ENCODE results near the gene BCKDHB. TPM values are rescaled to one million over a fixed set of nuclear protein-coding genes. Genes with fewer than 3 reads are reported as not detected.
A peak's percentile ranks its signal among the peaks of the same experiment; 100 is the strongest.
"Not testable (repeated sequence)": the region's sequence is repeated elsewhere in the genome, so short reads cannot be mapped to it uniquely, and the experiment has no call there.

Gene BCKDHB
- total RNA-seq (2021) (20.0 and 23.5 TPM in 2 replicates), Bru-seq, nascent RNA (percentile 77 among the genes with signal in this experiment), BruChase-seq, experiment 1, labeled RNA remaining after a 2-hour chase (percentile 74 among the genes with signal in this experiment), BruChase-seq, experiment 2, labeled RNA remaining after a 6-hour chase (percentile 76 among the genes with signal in this experiment)
- long read RNA-seq, transcript BCKDHB-201 (10 exons, 3,692 nt) = major isoform, 24 of 63 reads
- long read RNA-seq, transcript BCKDHB-202 (11 exons, 1,514 nt) = minor isoform, 16 of 63 reads
- long read RNA-seq, partial matches to known transcripts = 5 of 63 reads
- long read RNA-seq, other reads (novel, unspliced or antisense) = 18 of 63 reads

DNA sequence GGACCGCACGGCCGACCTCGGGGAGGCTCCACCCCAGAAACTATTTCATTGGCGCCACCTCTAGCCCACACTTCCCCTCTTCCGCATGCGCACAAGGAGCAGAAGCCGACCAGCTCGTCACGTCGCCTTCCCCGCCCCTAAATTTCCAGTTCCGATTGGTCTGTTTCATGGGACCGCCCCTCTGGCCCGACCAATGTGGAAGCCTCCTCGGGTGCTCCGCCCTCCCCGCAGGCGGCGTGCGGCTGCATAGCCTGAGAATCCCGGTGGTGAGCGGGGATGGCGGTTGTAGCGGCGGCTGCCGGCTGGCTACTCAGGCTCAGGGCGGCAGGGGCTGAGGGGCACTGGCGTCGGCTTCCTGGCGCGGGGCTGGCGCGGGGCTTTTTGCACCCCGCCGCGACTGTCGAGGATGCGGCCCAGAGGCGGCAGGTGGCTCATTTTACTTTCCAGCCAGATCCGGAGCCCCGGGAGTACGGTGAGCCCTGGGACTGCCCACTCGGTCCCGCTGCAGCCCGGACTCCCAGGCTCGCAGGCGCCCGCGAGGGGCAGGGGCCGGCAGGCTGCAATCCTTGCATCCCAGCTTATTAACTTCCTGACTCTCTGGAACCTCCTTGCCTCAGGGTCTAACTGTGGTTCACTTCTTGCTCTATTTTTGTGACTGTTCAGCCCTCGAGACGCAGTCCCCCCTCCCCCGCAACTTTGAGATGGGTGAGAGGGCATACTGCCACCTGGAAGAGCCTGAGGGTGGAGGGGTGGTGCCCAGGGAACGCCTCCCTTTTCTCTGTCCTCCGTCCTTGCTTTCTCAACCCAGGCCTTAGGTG is at the start of gene BCKDHB:
TSS of gene BCKDHB (plus strand) at position 254 of the 818 bp plus-strand sequence. CDS start at position 277, 23 bp downstream.
- Histone ChIP-seq H3K4me1 (ENCODE audit: insufficient read depth, low read length, poor library complexity, severe bottlenecking) (peaks cover 4% of the 10 kb centered on the region), H3K27ac (ENCODE audit: low read depth, low read length, poor library complexity, severe bottlenecking) (peak within 1 kb of the TSS; percentile 86), H3K9me3 (ENCODE audit: low read depth, low read length, poor library complexity, severe bottlenecking) (no peaks in the 10 kb centered on the region), H3K27me3 (replicated peaks; ENCODE audit: insufficient read depth, low read depth, low read length, poor library complexity) (no peaks in the 10 kb centered on the region), H3K4me3 (ENCODE audit: low read depth, low read length, poor library complexity, severe bottlenecking) (peak within 1 kb of the TSS; percentile 85), H3K36me3 (ENCODE audit: insufficient read depth, low read length, poor library complexity, severe bottlenecking) (no peaks in the 10 kb centered on the region)
- no peak for TF ChIP-seq EZH2 (IDR thresholded peaks at IDR 0.05; ENCODE audit: borderline replicate concordance, low read depth, low read length, poor library complexity, severe bottlenecking)
- TF ChIP-seq, protein P1, sequence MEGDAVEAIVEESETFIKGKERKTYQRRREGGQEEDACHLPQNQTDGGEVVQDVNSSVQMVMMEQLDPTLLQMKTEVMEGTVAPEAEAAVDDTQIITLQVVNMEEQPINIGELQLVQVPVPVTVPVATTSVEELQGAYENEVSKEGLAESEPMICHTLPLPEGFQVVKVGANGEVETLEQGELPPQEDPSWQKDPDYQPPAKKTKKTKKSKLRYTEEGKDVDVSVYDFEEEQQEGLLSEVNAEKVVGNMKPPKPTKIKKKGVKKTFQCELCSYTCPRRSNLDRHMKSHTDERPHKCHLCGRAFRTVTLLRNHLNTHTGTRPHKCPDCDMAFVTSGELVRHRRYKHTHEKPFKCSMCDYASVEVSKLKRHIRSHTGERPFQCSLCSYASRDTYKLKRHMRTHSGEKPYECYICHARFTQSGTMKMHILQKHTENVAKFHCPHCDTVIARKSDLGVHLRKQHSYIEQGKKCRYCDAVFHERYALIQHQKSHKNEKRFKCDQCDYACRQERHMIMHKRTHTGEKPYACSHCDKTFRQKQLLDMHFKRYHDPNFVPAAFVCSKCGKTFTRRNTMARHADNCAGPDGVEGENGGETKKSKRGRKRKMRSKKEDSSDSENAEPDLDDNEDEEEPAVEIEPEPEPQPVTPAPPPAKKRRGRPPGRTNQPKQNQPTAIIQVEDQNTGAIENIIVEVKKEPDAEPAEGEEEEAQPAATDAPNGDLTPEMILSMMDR (conservative IDR thresholded peaks at IDR 0.05; ENCODE audit: low read depth, low read length) = no peak
- CTCF ChIA-PET = interaction anchor here (1.8 kb wide), 1 partner anchor 158 kb away, joined by 4 read pairs; no protein-coding TSS in a partner anchor
- POLR2A ChIA-PET (ENCODE audit: low non-redundant PET) = interaction anchor here (0.6 kb wide), 2 partner anchors 9 to 205 kb away, joined by 3 read pairs; no protein-coding TSS in a partner anchor
- no TSS peak for BruUV-seq (replicated peaks)
- intact Hi-C loops (cut with micrococcal nuclease; ENCODE audit: unreplicated experiment) = no loop called here
- DNase-seq (ENCODE audit: low spot score) = peak; percentile 99

DNA sequence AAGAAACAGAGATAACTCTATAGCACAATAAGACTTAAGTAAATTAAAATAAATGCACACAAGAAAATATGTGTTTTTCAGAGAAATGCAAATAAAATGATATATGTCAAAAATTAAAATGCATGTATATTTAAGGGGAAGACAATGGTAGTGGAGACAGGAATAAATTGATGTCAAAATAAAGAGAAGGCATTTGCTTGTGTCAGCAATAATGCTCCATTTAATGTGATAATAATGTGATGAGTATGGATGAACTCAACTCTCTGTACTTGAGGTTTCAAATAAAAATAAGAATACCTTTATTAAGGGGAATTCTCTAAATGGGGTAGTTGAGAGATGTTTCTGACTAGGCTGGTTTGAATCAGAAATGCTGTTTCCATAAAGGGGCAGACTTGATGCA is 45.7 kb upstream of the BCKDHB start:
- no TSS peak for BruUV-seq (replicated peaks)

DNA sequence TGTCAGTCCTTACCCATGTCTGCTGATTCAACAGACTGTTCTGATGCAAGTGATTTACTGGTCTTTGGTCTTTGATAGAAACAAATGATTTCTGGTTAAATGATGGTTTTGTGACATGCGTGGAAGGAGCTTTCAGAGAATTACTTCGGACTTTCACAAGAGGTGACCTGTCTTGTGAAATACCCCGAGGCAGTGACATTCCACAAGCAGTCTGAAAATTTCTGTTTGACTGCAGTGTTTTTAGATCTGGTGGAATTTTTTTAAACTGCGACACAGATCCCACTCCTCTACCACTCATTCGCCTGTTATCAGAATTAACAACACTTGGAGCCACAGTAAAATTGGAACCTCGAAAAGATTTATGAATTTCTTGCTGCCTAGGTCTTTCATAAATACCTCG is 38.3 kb upstream of the BCKDHB start:
- DNase-seq (ENCODE audit: low spot score); CTCF ChIA-PET; H3K27me3 ChIP-seq (replicated peaks; ENCODE audit: insufficient read depth, low read depth, low read length, poor library complexity); H3K4me3 ChIP-seq (ENCODE audit: low read depth, low read length, poor library complexity, severe bottlenecking); BruUV-seq (replicated peaks); POLR2A ChIA-PET (ENCODE audit: low non-redundant PET); H3K36me3 ChIP-seq (ENCODE audit: insufficient read depth, low read length, poor library complexity, severe bottlenecking); H3K9me3 ChIP-seq (ENCODE audit: low read depth, low read length, poor library complexity, severe bottlenecking); H3K4me1 ChIP-seq (ENCODE audit: insufficient read depth, low read length, poor library complexity, severe bottlenecking); H3K27ac ChIP-seq (ENCODE audit: low read depth, low read length, poor library complexity, severe bottlenecking); intact Hi-C loops (cut with micrococcal nuclease; ENCODE audit: unreplicated experiment): not testable (repeated sequence)

More for the DNA sequence above, 45.7 kb upstream of the BCKDHB start:
- no peaks in the 10 kb centered on the region for H3K9me3 ChIP-seq (ENCODE audit: low read depth, low read length, poor library complexity, severe bottlenecking)
- no peaks in the 10 kb centered on the region for H3K36me3 ChIP-seq (ENCODE audit: insufficient read depth, low read length, poor library complexity, severe bottlenecking)
- TF ChIP-seq EZH2 (IDR thresholded peaks at IDR 0.05; ENCODE audit: borderline replicate concordance, low read depth, low read length, poor library complexity, severe bottlenecking) = no peak
- TF ChIP-seq, protein P1 (conservative IDR thresholded peaks at IDR 0.05; ENCODE audit: low read depth, low read length) = no peak
- H3K4me3 ChIP-seq (ENCODE audit: low read depth, low read length, poor library complexity, severe bottlenecking) = no peak overlapping the region
- ChIA-PET CTCF (no interaction called here), POLR2A (ENCODE audit: low non-redundant PET) (no interaction called here)
- no peak overlapping the region for H3K27ac ChIP-seq (ENCODE audit: low read depth, low read length, poor library complexity, severe bottlenecking)
- DNase-seq (ENCODE audit: low spot score) = no peak
- intact Hi-C loops (cut with micrococcal nuclease; ENCODE audit: unreplicated experiment) = no loop called here
- no peaks in the 10 kb centered on the region for H3K4me1 ChIP-seq (ENCODE audit: insufficient read depth, low read length, poor library complexity, severe bottlenecking)
- no peaks in the 10 kb centered on the region for H3K27me3 ChIP-seq (replicated peaks; ENCODE audit: insufficient read depth, low read depth, low read length, poor library complexity)

DNA sequence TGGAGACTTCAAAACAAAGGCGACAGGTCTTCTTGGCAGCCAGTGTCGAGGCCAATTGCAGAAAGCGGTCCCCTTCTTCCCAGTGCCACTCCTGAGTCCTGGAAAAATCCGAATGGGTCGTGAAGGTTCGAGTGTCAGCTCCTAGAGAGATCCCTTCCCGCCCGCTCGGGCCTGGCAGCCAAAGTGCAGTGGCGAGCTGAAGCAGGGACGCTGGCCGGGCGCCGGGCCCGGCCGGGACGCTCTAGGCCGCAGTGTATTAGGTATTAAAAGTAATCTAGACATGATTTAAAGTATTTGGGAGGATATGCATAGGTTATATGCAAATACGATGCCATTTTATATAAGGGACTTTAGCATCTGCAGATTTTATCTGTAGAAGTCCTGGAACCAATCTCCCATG is 36.0 kb upstream of the BCKDHB start:
- H3K27ac ChIP-seq (ENCODE audit: low read depth, low read length, poor library complexity, severe bottlenecking); H3K27me3 ChIP-seq (replicated peaks; ENCODE audit: insufficient read depth, low read depth, low read length, poor library complexity); H3K4me3 ChIP-seq (ENCODE audit: low read depth, low read length, poor library complexity, severe bottlenecking); CTCF ChIA-PET; POLR2A ChIA-PET (ENCODE audit: low non-redundant PET); DNase-seq (ENCODE audit: low spot score); BruUV-seq (replicated peaks); intact Hi-C loops (cut with micrococcal nuclease; ENCODE audit: unreplicated experiment); H3K36me3 ChIP-seq (ENCODE audit: insufficient read depth, low read length, poor library complexity, severe bottlenecking); H3K4me1 ChIP-seq (ENCODE audit: insufficient read depth, low read length, poor library complexity, severe bottlenecking); H3K9me3 ChIP-seq (ENCODE audit: low read depth, low read length, poor library complexity, severe bottlenecking): not testable (repeated sequence)
